H1 (cell line): Measurements from ENCODE around the gene MAPRE3. TPM values are rescaled to one million over a fixed set of nuclear protein-coding genes. Genes with fewer than 3 reads are reported as not detected.

Experiments used
- CHD7 ChIP-seq: fragments of 300-600 bp; sonication (generic); IDR thresholded peaks from 2 replicates; pipeline ENCODE4 v1.7.1; 2012; ENCODE audit warnings: low read length, moderate library complexity, mild to moderate bottlenecking, inconsistent platforms; ENCODE audit not compliant: insufficient replicate concordance
- CTCF ChIP-seq, 3 experiments: IDR thresholded peaks; 1 replicate in 2 of 3; 2 replicates in 1 of 3; pipeline versions ENCODE4 v1.5.1 to v1.6.1; 2011; ENCODE audit warnings: low read length in 3 of 3, mild to moderate bottlenecking in 3 of 3, inconsistent platforms in 2 of 3, low read depth in 1 of 3, moderate library complexity in 1 of 3; ENCODE audit not compliant: insufficient read depth in 1 of 3; ENCODE audit errors: control extremely low read depth in 1 of 3
- MAFK ChIP-seq: IDR thresholded peaks from 2 replicates; pipeline ENCODE4 v1.6.1; 2012; ENCODE audit warnings: low read depth, mild to moderate bottlenecking, improper control_type of control experiment, low read length
- POLR2A ChIP-seq, 2 experiments: IDR thresholded peaks; 1 replicate in 1 of 2; 2 replicates in 1 of 2; pipeline ENCODE4 v1.6.1; 2011; ENCODE audit warnings: low read depth in 2 of 2, low read length in 2 of 2, mild to moderate bottlenecking in 2 of 2; ENCODE audit errors: control extremely low read depth in 1 of 2
- TEAD4 ChIP-seq: IDR thresholded peaks from 2 replicates; pipeline ENCODE4 v1.6.1; 2012; ENCODE audit warnings: low read depth, low read length, inconsistent platforms, mixed read lengths
- USF2 ChIP-seq: IDR thresholded peaks from 2 replicates; pipeline ENCODE4 v1.6.1; 2011; ENCODE audit warnings: low read length, improper control_type of control experiment
- YY1 ChIP-seq: IDR thresholded peaks from 2 replicates; pipeline ENCODE4 v1.6.1; 2011; ENCODE audit warnings: low read depth, mild to moderate bottlenecking, low read length
- polyA plus RNA-seq, 7 experiments: library from polyadenylated mRNA; depleted of rRNA in 3 of 7; stranded (reverse) in 5 of 7; unstranded in 2 of 7; fragments of >200 nt in 5 of 7; fragments of 200-250 nt in 2 of 7; gene quantifications; 1 replicate in 5 of 7; 2 replicates in 1 of 7; 4 replicates in 1 of 7; pipeline versions ENCODE4 v1.2.1 to v1.2.3, GENCODE V29; 2011 to 2013; ENCODE audit warnings: missing spikeins in 2 of 7, mixed read lengths in 2 of 7
- total RNA-seq: library from RNA; stranded (reverse); fragmentation: NEBNext Ultra II Directional; extraction: Animal tissue kit (Norgen Biotek cat#: 25700); gene quantifications from 2 replicates; pipeline ENCODE4 v1.2.1, GENCODE V29; 2021

The MAPRE3 gene
- total and polyA plus RNA-seq, 2 of the 8 experiments (the other 6 are each of a cell fraction or from before 2014, with no cell fraction given) = 4.9 to 6.6 TPM

- TF ChIP-seq CHD7 = no peak
- no peak for TF ChIP-seq POLR2A (IDR thresholded peaks at IDR 0.05; ENCODE audit: control extremely low read depth in 1 of 2, low read depth in 2 of 2, low read length in 2 of 2)
- no peak for TF ChIP-seq MAFK
- no peak for TF ChIP-seq YY1
- TF ChIP-seq TEAD4 = no peak
- no peak for TF ChIP-seq USF2
- no peak for TF ChIP-seq CTCF (IDR thresholded peaks at IDR 0.05; ENCODE audit: control extremely low read depth in 1 of 3, insufficient read depth in 1 of 3, low read depth in 1 of 3, low read length in 3 of 3)
Measured at GRCh38 chr2:26979741-26980140, 9.3 kb downstream of the MAPRE3 start (continued).
